Raji (cell line): ENCODE results near the gene C1orf21.

Source experiments
- POLR2A ChIP-seq: IDR thresholded peaks from 2 replicates; pipeline ENCODE4 v1.6.1; 2011; ENCODE audit warnings: low read depth, low read length, control low read depth; ENCODE audit not compliant: insufficient read depth

C1orf21 gene

GRCh38 chr1:184419350-184420161 lies 32.7 kb downstream of the C1orf21 start:
- no peak for TF ChIP-seq POLR2A

- TF ChIP-seq POLR2A, result no peak
Observed at GRCh38 chr1:184422490-184423233, 35.8 kb downstream of the C1orf21 start.

- TF ChIP-seq POLR2A, result no peak
Observed at GRCh38 chr1:184423649-184424048, 36.8 kb downstream of the C1orf21 start.

GRCh38 chr1:184424157-184424556 lies 37.3 kb downstream of the C1orf21 start:
- TF ChIP-seq POLR2A, result no peak

- TF ChIP-seq POLR2A, result no peak
Observed at GRCh38 chr1:184424945-184425344, 38.1 kb downstream of the C1orf21 start.

GRCh38 chr1:184425449-184426277 lies 38.8 kb downstream of the C1orf21 start:
- TF ChIP-seq POLR2A, result no peak

- TF ChIP-seq POLR2A, result no peak
Observed at GRCh38 chr1:184426278-184426674, 39.4 kb downstream of the C1orf21 start.

- TF ChIP-seq POLR2A, result no peak
Observed at GRCh38 chr1:184427722-184428121, 40.9 kb downstream of the C1orf21 start.

GRCh38 chr1:184428604-184429003 lies 41.8 kb downstream of the C1orf21 start:
- TF ChIP-seq POLR2A, result no peak

- no peak for TF ChIP-seq POLR2A
Observed at GRCh38 chr1:184429335-184429734, 42.5 kb downstream of the C1orf21 start.

- no peak for TF ChIP-seq POLR2A
Observed at GRCh38 chr1:184433956-184434502, 47.2 kb downstream of the C1orf21 start.

GRCh38 chr1:184437291-184437690 lies 50.5 kb downstream of the C1orf21 start:
- no peak for TF ChIP-seq POLR2A

GRCh38 chr1:184438363-184438762 lies 51.5 kb downstream of the C1orf21 start:
- TF ChIP-seq POLR2A, result no peak

- no peak for TF ChIP-seq POLR2A
Observed at GRCh38 chr1:184442260-184442659, 55.4 kb downstream of the C1orf21 start.

- no peak for TF ChIP-seq POLR2A
Observed at GRCh38 chr1:184443201-184443600, 56.4 kb downstream of the C1orf21 start.
